Kidney (tissue), 14 donors: ENCODE results near the gene ACOXL. TPM values are rescaled to one million over a fixed set of nuclear protein-coding genes. Genes with fewer than 3 reads are reported as not detected.

ENCODE experiments used
- DNase-seq, 5 donors: peaks; one replicate each; pipeline ENCODE4 v3.0.0-alpha.2; 2013 to 2020
- FAIRE-seq: peaks from 2 replicates; lab custom pipeline; 2012; peaks lifted over from hg19 to GRCh38; lab: Jason Lieb, UNC
- H3K27ac ChIP-seq, 2 donors: one replicate each; pipeline ENCODE4 v1.7.0; 2013; ENCODE audit warnings: low read depth in 2 of 2, low read length in 2 of 2, inconsistent platforms in 1 of 2
- H3K27me3 ChIP-seq: one replicate; pipeline ENCODE4 v1.7.1; 2013; ENCODE audit warnings: low read length, inconsistent platforms; ENCODE audit not compliant: control insufficient read depth, insufficient read depth
- H3K36me3 ChIP-seq, 3 donors: one replicate each; pipeline versions ENCODE4 v1.7.0 to v1.7.1; 2013; ENCODE audit warnings: low read length in 3 of 3, control low read depth in 1 of 3, inconsistent platforms in 1 of 3; ENCODE audit not compliant: insufficient read depth in 3 of 3, control insufficient read depth in 2 of 3
- H3K4me1 ChIP-seq, 3 donors: one replicate each; pipeline versions ENCODE4 v1.7.0 to v1.7.1; 2013; ENCODE audit warnings: low read length in 3 of 3, inconsistent platforms in 1 of 3, low read depth in 1 of 3; ENCODE audit not compliant: control insufficient read depth in 2 of 3, insufficient read depth in 2 of 3
- H3K4me3 ChIP-seq, 3 donors: one replicate each; pipeline versions ENCODE4 v1.7.0 to v1.8.1; 2013; ENCODE audit warnings: low read length in 3 of 3, control low read depth in 1 of 3, inconsistent platforms in 1 of 3
- H3K9ac ChIP-seq, 3 donors: one replicate each; pipeline versions ENCODE4 v1.7.0 to v1.7.1; 2013; ENCODE audit warnings: low read length in 3 of 3, control low read depth in 1 of 3, inconsistent platforms in 1 of 3
- H3K9me3 ChIP-seq, 3 donors: one replicate each; pipeline versions ENCODE4 v1.7.0 to v1.7.1; 2013; ENCODE audit warnings: low read length in 3 of 3, control low read depth in 1 of 3, inconsistent platforms in 1 of 3; ENCODE audit not compliant: control insufficient read depth in 2 of 3, insufficient read depth in 1 of 3
- intact Hi-C: fragments of 100-400 bp; cut with DNase I; formaldehyde crosslinking; loops from one replicate; pipeline ENCODE4 v1.11.1; 2022
- polyA plus RNA-seq: library from polyadenylated mRNA; stranded (reverse); fragments of 350-450 nt; fragmentation: Illumina TruSeq; extraction: RNeasy Lipid Tissue Mini Kit (QIAGEN cat#74804); gene quantifications from one replicate; pipeline ENCODE4 v1.2.3, GENCODE V29; 2014; ENCODE audit warnings: low read depth, low replicate concordance; ENCODE audit not compliant: insufficient read depth
- total RNA-seq: library from RNA; stranded (reverse); fragmentation: NEBNext Ultra II Directional; extraction: Animal tissue kit (Norgen Biotek cat#: 25700); gene quantifications from one replicate; pipeline ENCODE4 v1.2.1, GENCODE V29; 2021
- TF ChIP-seq, protein P1 (sequence below): IDR thresholded peaks from 3 replicates; pipeline ENCODE4 v1.5.1; 2012; ENCODE audit warnings: mild to moderate bottlenecking, moderate library complexity, borderline replicate concordance; ENCODE audit not compliant: insufficient read depth; ENCODE audit errors: extremely low read depth
- donor health status: control.
- donor health status: control.
- donor health status: control.
- donor health status: control.
- donor health status: control.
- donor health status: DM: yes; HTN: yes; CAD: no.
- donor health status: Normal renal cell carcinoma (clear cell type).

Gene ACOXL
- total and polyA plus RNA-seq, 2 donors from 2014 or later: 2.0 TPM; not detected in 1

- no peak for FAIRE-seq
- Histone ChIP-seq H3K4me3 (no peak overlapping the region), H3K27me3 (no peaks in the 10 kb centered on the region), H3K9me3 (no peaks in the 10 kb centered on the region), H3K9ac (no peak overlapping the region), H3K27ac (no peak overlapping the region), H3K4me1 (no peaks in the 10 kb centered on the region), H3K36me3 (no peaks in the 10 kb centered on the region)
- intact Hi-C loops: no loop called here
- no peak for DNase-seq
- TF ChIP-seq, protein P1, sequence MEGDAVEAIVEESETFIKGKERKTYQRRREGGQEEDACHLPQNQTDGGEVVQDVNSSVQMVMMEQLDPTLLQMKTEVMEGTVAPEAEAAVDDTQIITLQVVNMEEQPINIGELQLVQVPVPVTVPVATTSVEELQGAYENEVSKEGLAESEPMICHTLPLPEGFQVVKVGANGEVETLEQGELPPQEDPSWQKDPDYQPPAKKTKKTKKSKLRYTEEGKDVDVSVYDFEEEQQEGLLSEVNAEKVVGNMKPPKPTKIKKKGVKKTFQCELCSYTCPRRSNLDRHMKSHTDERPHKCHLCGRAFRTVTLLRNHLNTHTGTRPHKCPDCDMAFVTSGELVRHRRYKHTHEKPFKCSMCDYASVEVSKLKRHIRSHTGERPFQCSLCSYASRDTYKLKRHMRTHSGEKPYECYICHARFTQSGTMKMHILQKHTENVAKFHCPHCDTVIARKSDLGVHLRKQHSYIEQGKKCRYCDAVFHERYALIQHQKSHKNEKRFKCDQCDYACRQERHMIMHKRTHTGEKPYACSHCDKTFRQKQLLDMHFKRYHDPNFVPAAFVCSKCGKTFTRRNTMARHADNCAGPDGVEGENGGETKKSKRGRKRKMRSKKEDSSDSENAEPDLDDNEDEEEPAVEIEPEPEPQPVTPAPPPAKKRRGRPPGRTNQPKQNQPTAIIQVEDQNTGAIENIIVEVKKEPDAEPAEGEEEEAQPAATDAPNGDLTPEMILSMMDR: no peak
Measured at GRCh38 chr2:110847651-110848050, 115.3 kb downstream of the ACOXL start.

DNA sequence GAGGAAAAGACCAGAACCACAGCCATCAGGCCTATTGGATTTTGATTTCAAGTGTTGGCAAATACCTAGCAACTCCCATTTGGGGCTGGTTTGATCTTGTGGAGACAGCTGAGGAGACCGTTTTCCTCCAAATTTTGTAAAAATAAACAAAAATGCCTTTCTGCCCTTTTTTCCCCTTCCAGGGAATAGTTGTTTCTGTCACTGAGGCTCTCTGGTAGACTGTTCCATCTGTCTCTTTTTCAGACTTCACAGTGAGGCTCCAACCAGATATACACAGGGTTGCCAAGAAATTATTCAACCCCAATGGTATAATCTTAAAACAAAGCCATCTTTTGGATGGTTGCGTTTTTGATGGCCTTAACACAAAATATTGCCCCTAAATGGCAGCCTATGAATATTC, 115.7 kb downstream of the ACOXL start:
- DNase-seq (no peak), FAIRE-seq (no peak)
- H3K27me3 ChIP-seq: no peaks in the 10 kb centered on the region
- no peak overlapping the region for H3K27ac ChIP-seq
- H3K9ac ChIP-seq: no peak overlapping the region
- H3K4me3 ChIP-seq: no peak overlapping the region
- H3K4me1 ChIP-seq: no peaks in the 10 kb centered on the region
- H3K36me3 ChIP-seq: no peaks in the 10 kb centered on the region
- intact Hi-C loops: no loop called here
- no peaks in the 10 kb centered on the region for H3K9me3 ChIP-seq
- TF ChIP-seq, protein P1: no peak

GRCh38 chr2:110848519-110849030, 116.2 kb downstream of the ACOXL start:
- Histone ChIP-seq H3K4me3 (no peak overlapping the region), H3K9ac (no peak overlapping the region), H3K27me3 (no peaks in the 10 kb centered on the region), H3K27ac (no peak overlapping the region), H3K36me3 (no peaks in the 10 kb centered on the region), H3K4me1 (no peaks in the 10 kb centered on the region), H3K9me3 (no peaks in the 10 kb centered on the region)
- DNase-seq (no peak), FAIRE-seq (no peak)
- TF ChIP-seq, protein P1: no peak
- intact Hi-C loops: no loop called here

DNA sequence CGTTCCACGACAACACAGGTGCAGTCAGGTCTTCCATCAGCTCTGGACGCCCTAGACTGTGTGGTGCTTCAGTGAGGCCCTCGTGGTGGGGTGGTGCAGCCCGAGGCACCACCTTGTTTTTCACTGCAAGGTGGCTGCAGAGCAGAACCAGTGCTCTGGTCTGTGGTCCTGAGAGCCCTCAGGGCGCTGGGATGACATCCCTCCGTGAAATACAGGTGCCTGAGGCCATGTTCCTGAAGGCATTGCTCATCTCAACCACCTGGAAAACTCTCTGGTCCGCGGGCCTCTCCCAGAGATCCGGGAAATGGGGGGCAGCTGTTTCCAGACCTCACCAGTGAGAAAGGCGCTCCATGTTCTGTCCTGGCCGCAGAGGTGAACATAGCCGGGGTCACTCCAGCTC, 119.2 kb downstream of the ACOXL start:
- H3K9ac ChIP-seq: no peak overlapping the region
- H3K4me3 ChIP-seq: no peak overlapping the region
- DNase-seq: no peak
- no peaks in the 10 kb centered on the region for H3K36me3 ChIP-seq
- intact Hi-C loops: no loop called here
- H3K4me1 ChIP-seq: no peaks in the 10 kb centered on the region
- no peaks in the 10 kb centered on the region for H3K27me3 ChIP-seq
- TF ChIP-seq, protein P1: no peak
- no peak for FAIRE-seq
- no peaks in the 10 kb centered on the region for H3K9me3 ChIP-seq
- no peak overlapping the region for H3K27ac ChIP-seq
